ENCODE data around the gene RPL21. TPM values are rescaled to one million over a fixed set of nuclear protein-coding genes. Genes with fewer than 3 reads are reported as not detected.

Gene RPL21
- polyA plus RNA-seq, 3 donors: 1,311 to 1,781 (median 1,417) TPM

- Histone ChIP-seq H3K27ac (ENCODE audit: low read depth in 1 of 2, low read length in 2 of 2) (no peak overlapping the region), H3K4me1 (ENCODE audit: control insufficient read depth in 1 of 2, insufficient read depth in 2 of 2, low read length in 2 of 2) (no peaks in the 10 kb centered on the region), H3K9me3 (replicated peaks in 1 of 2; ENCODE audit: control insufficient read depth in 1 of 2, insufficient read depth in 1 of 2, low read length in 2 of 2) (no peaks in the 10 kb centered on the region), H3K9ac (ENCODE audit: insufficient read depth, low read length, poor library complexity, severe bottlenecking) (no peak overlapping the region), H3K79me2 (ENCODE audit: insufficient read depth, low read length) (no peaks in the 10 kb centered on the region), H3K4me3 (replicated peaks in 1 of 3; ENCODE audit: low read depth in 2 of 3, low read length in 3 of 3) (no peak overlapping the region), H3K4me2 (replicated peaks; ENCODE audit: extremely low read depth, low read length, poor library complexity, severe bottlenecking) (no peak overlapping the region), H2AFZ (ENCODE audit: insufficient read depth, low read depth, low read length, poor library complexity, severe bottlenecking) (no peak overlapping the region), H4K20me1 (ENCODE audit: insufficient read depth, low read length) (no peaks in the 10 kb centered on the region), H3K36me3 (replicated peaks in 1 of 2; ENCODE audit: control insufficient read depth in 1 of 2, insufficient read depth in 2 of 2, low read length in 2 of 2) (no peaks in the 10 kb centered on the region), H3K27me3 (ENCODE audit: control insufficient read depth in 2 of 2, insufficient read depth in 2 of 2, low read length in 2 of 2) (no peaks in the 10 kb centered on the region)
- Mint-ChIP-seq H3K27ac (no peak overlapping the region), H3K4me1 (no peaks in the 10 kb centered on the region), H3K9me3 (no peaks in the 10 kb centered on the region), H3K36me3 (no peaks in the 10 kb centered on the region), H3K4me3 (no peak overlapping the region), H3K27me3 (ENCODE audit: low read depth in 3 of 3) (peaks cover 0 to 8% (median 5%) of the 10 kb centered on the region in 3 donors)
- 100% methylated on average over 3 of the region's 7 CpGs for WGBS (ENCODE audit: insufficient coverage)
- no peak for DNase-seq
- intact Hi-C loops (cut with micrococcal nuclease): no loop called here
- no peak for TF ChIP-seq CTCF (IDR thresholded peaks at IDR 0.05)
These were observed 43.7 kb downstream of the RPL21 start for GRCh38 chr13:27295096-27295495.

- DNase-seq: no peak
- Histone ChIP-seq H3K27me3 (ENCODE audit: control insufficient read depth in 2 of 2, insufficient read depth in 2 of 2, low read length in 2 of 2) (no peaks in the 10 kb centered on the region), H3K79me2 (ENCODE audit: insufficient read depth, low read length) (no peaks in the 10 kb centered on the region), H3K4me3 (replicated peaks in 1 of 3; ENCODE audit: low read depth in 2 of 3, low read length in 3 of 3) (no peak overlapping the region), H2AFZ (ENCODE audit: insufficient read depth, low read depth, low read length, poor library complexity, severe bottlenecking) (no peak overlapping the region), H3K36me3 (replicated peaks in 1 of 2; ENCODE audit: control insufficient read depth in 1 of 2, insufficient read depth in 2 of 2, low read length in 2 of 2) (no peaks in the 10 kb centered on the region), H4K20me1 (ENCODE audit: insufficient read depth, low read length) (no peaks in the 10 kb centered on the region), H3K9me3 (replicated peaks in 1 of 2; ENCODE audit: control insufficient read depth in 1 of 2, insufficient read depth in 1 of 2, low read length in 2 of 2) (no peaks in the 10 kb centered on the region), H3K9ac (ENCODE audit: insufficient read depth, low read length, poor library complexity, severe bottlenecking) (no peak overlapping the region), H3K4me2 (replicated peaks; ENCODE audit: extremely low read depth, low read length, poor library complexity, severe bottlenecking) (no peak overlapping the region), H3K27ac (ENCODE audit: low read depth in 1 of 2, low read length in 2 of 2) (no peak overlapping the region), H3K4me1 (ENCODE audit: control insufficient read depth in 1 of 2, insufficient read depth in 2 of 2, low read length in 2 of 2) (no peaks in the 10 kb centered on the region)
- TF ChIP-seq CTCF (IDR thresholded peaks at IDR 0.05): no peak
- Mint-ChIP-seq H3K27me3 (ENCODE audit: low read depth in 3 of 3) (peaks cover 0 to 8% (median 5%) of the 10 kb centered on the region in 3 donors), H3K36me3 (no peaks in the 10 kb centered on the region), H3K27ac (no peak overlapping the region), H3K4me3 (no peak overlapping the region), H3K4me1 (no peaks in the 10 kb centered on the region), H3K9me3 (no peaks in the 10 kb centered on the region)
- intact Hi-C loops (cut with micrococcal nuclease): no loop called here
- WGBS (ENCODE audit: insufficient coverage): 97% methylated on average over 3 of the region's 4 CpGs
These were observed 44.3 kb downstream of the RPL21 start for GRCh38 chr13:27295660-27296059.
